K562 (cell line): ENCODE data around the gene NME9. TPM values are rescaled to one million over a fixed set of nuclear protein-coding genes. Genes with fewer than 3 reads are reported as not detected.

Experiments used
- NCOA6 ChIP-seq: fragments of 450-650 bp; IDR thresholded peaks from 2 replicates; pipeline ENCODE4 v1.6.1; 2017; ENCODE audit warnings: mild to moderate bottlenecking
- REST ChIP-seq, 2 experiments: fragments of 450-650 bp; formaldehyde crosslinking in 1 of 2; IDR thresholded peaks; 2 replicates each; pipeline versions ENCODE4 v1.4.0 to v1.6.1; 2014 to 2020; ENCODE audit warnings: mild to moderate bottlenecking in 2 of 2, borderline replicate concordance in 1 of 2, low read depth in 1 of 2
- TCFL5 ChIP-seq: fragments of 250-450 bp; sonication (Bioruptor Pico); conservative IDR thresholded peaks from 2 replicates; pipeline ENCODE4 v1.6.1; 2021; ENCODE audit warnings: mild to moderate bottlenecking, moderate library complexity, matching md5 sums
- ZNF224 ChIP-seq: sonication (generic); formaldehyde crosslinking; IDR thresholded peaks from 2 replicates; pipeline ENCODE4 v1.8.0; 2022; ENCODE audit warnings: mild to moderate bottlenecking, missing genetic modification reagents
- polyA plus RNA-seq, 8 experiments: library from polyadenylated mRNA; depleted of rRNA in 4 of 8; stranded (reverse) in 5 of 8; unstranded in 3 of 8; fragments of >200 nt; fragmentation: Nextera tagmentation in 2 of 8; fragmentation: Illumina TruSeq in 1 of 8; extraction: Ambion mirVana in 2 of 8; extraction: Trizol in 1 of 8; gene quantifications; 2 replicates each; pipeline versions ENCODE4 v1.2.1 to v1.2.3, GENCODE V29; 2011 to 2014; ENCODE audit warnings: inconsistent platforms in 1 of 8, missing spikeins in 1 of 8
- total RNA-seq, 7 experiments: library from RNA; depleted of rRNA in 6 of 7; stranded (reverse); fragments of >200 nt in 6 of 7; fragmentation: Illumina TruSeq in 2 of 7; extraction: Trizol in 2 of 7; gene quantifications; 2 replicates each; pipeline versions ENCODE4 v1.2.1 to v1.2.3, GENCODE V29; 2011 to 2021; ENCODE audit warnings: low replicate concordance in 1 of 7
- TF ChIP-seq, protein P1 (sequence below), 3 experiments: fragments of 200-800 bp in 1 of 3; fragments of 250-450 bp in 1 of 3; fragments of 450-650 bp in 1 of 3; sonication (Bioruptor Pico) in 1 of 3; sonication (Bioruptor generic) in 1 of 3; formaldehyde crosslinking in 1 of 3; IDR thresholded peaks; 2 replicates each; pipeline versions ENCODE4 v1.6.1 to v1.8.0; 2016 to 2022; ENCODE audit warnings: mild to moderate bottlenecking in 2 of 3, missing genetic modification characterization in 2 of 3, missing compliant biosample characterization in 1 of 3, moderate library complexity in 1 of 3
- TF ChIP-seq, protein P2 (sequence below): sonication (generic); formaldehyde crosslinking; IDR thresholded peaks from 2 replicates; pipeline ENCODE4 v1.8.0; 2023; ENCODE audit warnings: mild to moderate bottlenecking, missing genetic modification reagents

Gene NME9
- total and polyA plus RNA-seq, 9 of the 15 experiments (the other 6 are each of a cell fraction or from before 2014, with no cell fraction given), result 0.05 to 0.15 (median 0.13) TPM; not detected in 6

DNA sequence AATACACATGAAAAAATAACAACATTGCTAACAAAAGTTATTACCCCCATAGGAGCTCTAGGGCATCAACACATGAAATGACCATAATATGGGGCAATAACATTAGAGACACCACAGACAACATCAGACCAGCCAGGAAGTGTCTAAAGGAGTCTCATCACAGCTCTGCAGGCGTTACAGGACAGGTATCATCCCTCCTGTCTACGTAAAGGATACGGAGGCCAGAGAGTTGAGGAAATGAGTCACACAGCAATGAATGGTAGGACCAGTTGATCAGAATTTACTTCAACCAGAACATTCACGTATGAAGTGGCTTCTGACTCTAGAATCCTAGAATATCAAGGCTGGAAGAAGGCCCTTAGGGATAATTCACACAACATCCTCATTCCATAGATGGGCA is 1.8 kb downstream of the NME9 start (continued):
- TF ChIP-seq TCFL5 (no peak), REST (IDR thresholded peaks at IDR 0.05; ENCODE audit: borderline replicate concordance) (no peak), REST (CRISPR knock-in tag; IDR thresholded peaks at IDR 0.05; ENCODE audit: low read depth) (no peak), ZNF224 (CRISPR knock-in tag) (no peak), NCOA6 (no peak)
- TF ChIP-seq, protein P1, sequence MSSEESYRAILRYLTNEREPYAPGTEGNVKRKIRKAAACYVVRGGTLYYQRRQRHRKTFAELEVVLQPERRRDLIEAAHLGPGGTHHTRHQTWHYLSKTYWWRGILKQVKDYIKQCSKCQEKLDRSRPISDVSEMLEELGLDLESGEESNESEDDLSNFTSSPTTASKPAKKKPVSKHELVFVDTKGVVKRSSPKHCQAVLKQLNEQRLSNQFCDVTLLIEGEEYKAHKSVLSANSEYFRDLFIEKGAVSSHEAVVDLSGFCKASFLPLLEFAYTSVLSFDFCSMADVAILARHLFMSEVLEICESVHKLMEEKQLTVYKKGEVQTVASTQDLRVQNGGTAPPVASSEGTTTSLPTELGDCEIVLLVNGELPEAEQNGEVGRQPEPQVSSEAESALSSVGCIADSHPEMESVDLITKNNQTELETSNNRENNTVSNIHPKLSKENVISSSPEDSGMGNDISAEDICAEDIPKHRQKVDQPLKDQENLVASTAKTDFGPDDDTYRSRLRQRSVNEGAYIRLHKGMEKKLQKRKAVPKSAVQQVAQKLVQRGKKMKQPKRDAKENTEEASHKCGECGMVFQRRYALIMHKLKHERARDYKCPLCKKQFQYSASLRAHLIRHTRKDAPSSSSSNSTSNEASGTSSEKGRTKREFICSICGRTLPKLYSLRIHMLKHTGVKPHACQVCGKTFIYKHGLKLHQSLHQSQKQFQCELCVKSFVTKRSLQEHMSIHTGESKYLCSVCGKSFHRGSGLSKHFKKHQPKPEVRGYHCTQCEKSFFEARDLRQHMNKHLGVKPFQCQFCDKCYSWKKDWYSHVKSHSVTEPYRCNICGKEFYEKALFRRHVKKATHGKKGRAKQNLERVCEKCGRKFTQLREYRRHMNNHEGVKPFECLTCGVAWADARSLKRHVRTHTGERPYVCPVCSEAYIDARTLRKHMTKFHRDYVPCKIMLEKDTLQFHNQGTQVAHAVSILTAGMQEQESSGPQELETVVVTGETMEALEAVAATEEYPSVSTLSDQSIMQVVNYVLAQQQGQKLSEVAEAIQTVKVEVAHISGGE (CRISPR knock-in tag; IDR thresholded peaks at IDR 0.05), result no peak
- TF ChIP-seq, protein P2, sequence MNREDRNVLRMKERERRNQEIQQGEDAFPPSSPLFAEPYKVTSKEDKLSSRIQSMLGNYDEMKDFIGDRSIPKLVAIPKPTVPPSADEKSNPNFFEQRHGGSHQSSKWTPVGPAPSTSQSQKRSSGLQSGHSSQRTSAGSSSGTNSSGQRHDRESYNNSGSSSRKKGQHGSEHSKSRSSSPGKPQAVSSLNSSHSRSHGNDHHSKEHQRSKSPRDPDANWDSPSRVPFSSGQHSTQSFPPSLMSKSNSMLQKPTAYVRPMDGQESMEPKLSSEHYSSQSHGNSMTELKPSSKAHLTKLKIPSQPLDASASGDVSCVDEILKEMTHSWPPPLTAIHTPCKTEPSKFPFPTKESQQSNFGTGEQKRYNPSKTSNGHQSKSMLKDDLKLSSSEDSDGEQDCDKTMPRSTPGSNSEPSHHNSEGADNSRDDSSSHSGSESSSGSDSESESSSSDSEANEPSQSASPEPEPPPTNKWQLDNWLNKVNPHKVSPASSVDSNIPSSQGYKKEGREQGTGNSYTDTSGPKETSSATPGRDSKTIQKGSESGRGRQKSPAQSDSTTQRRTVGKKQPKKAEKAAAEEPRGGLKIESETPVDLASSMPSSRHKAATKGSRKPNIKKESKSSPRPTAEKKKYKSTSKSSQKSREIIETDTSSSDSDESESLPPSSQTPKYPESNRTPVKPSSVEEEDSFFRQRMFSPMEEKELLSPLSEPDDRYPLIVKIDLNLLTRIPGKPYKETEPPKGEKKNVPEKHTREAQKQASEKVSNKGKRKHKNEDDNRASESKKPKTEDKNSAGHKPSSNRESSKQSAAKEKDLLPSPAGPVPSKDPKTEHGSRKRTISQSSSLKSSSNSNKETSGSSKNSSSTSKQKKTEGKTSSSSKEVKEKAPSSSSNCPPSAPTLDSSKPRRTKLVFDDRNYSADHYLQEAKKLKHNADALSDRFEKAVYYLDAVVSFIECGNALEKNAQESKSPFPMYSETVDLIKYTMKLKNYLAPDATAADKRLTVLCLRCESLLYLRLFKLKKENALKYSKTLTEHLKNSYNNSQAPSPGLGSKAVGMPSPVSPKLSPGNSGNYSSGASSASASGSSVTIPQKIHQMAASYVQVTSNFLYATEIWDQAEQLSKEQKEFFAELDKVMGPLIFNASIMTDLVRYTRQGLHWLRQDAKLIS (CRISPR knock-in tag), result no peak
